Right lobe of liver (tissue), 4 donors: ENCODE results near the gene APOO.

Experiments
- POLR2A ChIP-seq: fragments of 450-650 bp; IDR thresholded peaks from one replicate; pipeline ENCODE4 v1.6.1; 2017; ENCODE audit warnings: antibody characterized with exemption, mild to moderate bottlenecking
- TF ChIP-seq, protein P1 (sequence below), 4 donors: fragments of 200-600 bp in 3 of 4; fragments of 450-650 bp in 1 of 4; IDR thresholded peaks; one replicate each; pipeline versions ENCODE4 v1.5.1 to v1.8.0; 2016 to 2022; ENCODE audit warnings: antibody characterized with exemption in 4 of 4, mild to moderate bottlenecking in 2 of 4
- donor health status: DM: no; HTN: no; CAD: no.
- donor health status: DM: no; HTN: no; CAD: no.
- donor health status: DM: no; HTN: yes; CAD: no.

DNA sequence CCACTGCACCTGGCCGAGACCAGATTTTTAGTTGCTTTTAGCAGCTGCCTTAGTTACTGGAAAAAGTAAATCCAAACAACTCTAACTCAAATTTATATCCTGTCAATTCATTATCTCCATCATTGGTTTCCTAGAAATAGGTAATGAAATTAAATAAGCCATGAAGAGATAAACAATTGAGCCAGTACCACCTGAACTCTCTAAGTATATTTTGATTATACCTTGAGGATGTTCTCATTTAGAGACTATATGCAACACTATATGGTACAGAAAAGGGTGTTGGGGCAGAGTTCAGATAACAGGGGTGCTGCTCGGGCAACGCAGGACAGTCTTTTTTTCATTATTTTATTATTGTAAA, 89.8 kb downstream of the APOO start:
- TF ChIP-seq, protein P1, sequence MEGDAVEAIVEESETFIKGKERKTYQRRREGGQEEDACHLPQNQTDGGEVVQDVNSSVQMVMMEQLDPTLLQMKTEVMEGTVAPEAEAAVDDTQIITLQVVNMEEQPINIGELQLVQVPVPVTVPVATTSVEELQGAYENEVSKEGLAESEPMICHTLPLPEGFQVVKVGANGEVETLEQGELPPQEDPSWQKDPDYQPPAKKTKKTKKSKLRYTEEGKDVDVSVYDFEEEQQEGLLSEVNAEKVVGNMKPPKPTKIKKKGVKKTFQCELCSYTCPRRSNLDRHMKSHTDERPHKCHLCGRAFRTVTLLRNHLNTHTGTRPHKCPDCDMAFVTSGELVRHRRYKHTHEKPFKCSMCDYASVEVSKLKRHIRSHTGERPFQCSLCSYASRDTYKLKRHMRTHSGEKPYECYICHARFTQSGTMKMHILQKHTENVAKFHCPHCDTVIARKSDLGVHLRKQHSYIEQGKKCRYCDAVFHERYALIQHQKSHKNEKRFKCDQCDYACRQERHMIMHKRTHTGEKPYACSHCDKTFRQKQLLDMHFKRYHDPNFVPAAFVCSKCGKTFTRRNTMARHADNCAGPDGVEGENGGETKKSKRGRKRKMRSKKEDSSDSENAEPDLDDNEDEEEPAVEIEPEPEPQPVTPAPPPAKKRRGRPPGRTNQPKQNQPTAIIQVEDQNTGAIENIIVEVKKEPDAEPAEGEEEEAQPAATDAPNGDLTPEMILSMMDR (IDR thresholded peaks at IDR 0.05), result no peak
- no peak for TF ChIP-seq POLR2A
